ENCODE data around the gene CAMK1D. TPM values are rescaled to one million over a fixed set of nuclear protein-coding genes. Genes with fewer than 3 reads are reported as not detected.

Gene CAMK1D
- total and polyA plus RNA-seq, 10 of the 15 experiments (the other 5 are each of a cell fraction or from before 2014, with no cell fraction given) = 2.1 to 35.5 (median 14.7) TPM

GRCh38 chr10:12701696-12702095 is 352.3 kb downstream of the CAMK1D start (continued):
- TF ChIP-seq IRF3 (IDR thresholded peaks at IDR 0.05) (no peak), MXI1 (IDR thresholded peaks at IDR 0.05; ENCODE audit: low read depth, low read length) (no peak), CEBPZ (IDR thresholded peaks at IDR 0.05; ENCODE audit: low read depth, low read length) (no peak), PBX3 (IDR thresholded peaks at IDR 0.05; ENCODE audit: insufficient replicate concordance, low read depth, low read length) (no peak), HDAC6 (IDR thresholded peaks at IDR 0.05; ENCODE audit: unreplicated experiment) (no peak), CHD1 (IDR thresholded peaks at IDR 0.05; ENCODE audit: low read depth, low read length) (no peak), CEBPB (IDR thresholded peaks at IDR 0.05; ENCODE audit: borderline replicate concordance in 1 of 2, low read depth in 2 of 2, low read length in 2 of 2) (no peak)

Data from GM12878 (cell line).